Limb (tissue), 2 donors: ENCODE results near the gene KCTD16.

Source experiments
- DNase-seq, 2 donors: peaks; one replicate each; pipeline ENCODE4 v3.0.0-alpha.2; 2016; ENCODE audit errors: extremely low spot score in 2 of 2

The KCTD16 gene

DNA sequence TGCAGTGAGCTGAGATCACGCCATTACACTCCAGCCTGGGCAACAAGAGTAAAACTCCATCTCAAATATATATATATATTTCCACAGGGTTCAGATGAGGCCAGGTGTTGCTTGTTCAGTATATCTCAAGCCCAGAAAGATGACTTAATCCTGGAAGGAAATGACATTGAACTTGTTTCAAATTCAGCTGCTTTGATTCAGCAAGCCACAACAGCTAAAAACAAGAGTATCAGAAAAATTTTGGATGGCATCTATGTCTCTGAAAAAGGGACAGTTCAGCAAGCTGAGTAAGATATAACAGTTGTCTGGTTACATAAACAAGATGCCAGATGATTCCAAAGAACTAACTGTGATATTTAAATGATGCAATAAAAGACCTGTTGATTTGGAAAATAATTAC lies 352.0 kb downstream of the KCTD16 start:
- no peak for DNase-seq

GRCh38 chr5:144525000-144525399 lies 354.3 kb downstream of the KCTD16 start:
- DNase-seq, result no peak

DNA sequence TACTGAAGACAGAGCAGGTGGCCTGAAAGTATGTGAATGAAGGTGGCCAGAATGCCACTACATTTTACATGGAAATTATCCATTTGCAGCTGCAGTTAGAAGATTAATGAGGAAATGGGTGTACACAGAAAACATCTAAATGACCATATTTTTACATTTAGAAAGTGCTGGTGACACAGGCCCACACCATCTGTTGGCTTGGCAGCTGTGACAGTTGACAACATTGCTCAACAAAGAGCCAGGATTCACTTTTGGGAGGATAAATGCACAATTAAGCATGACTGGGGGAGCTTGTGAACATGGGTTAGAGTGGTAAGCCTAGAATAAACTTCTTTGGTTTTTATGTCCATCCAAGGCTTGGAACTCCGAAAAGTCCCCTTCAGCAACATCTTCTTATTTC lies 360.5 kb downstream of the KCTD16 start:
- DNase-seq, result no peak
